ENCODE results near the gene TMEM200A. TPM values are rescaled to one million over a fixed set of nuclear protein-coding genes. Genes with fewer than 3 reads are reported as not detected.
"Not testable (repeated sequence)": the region's sequence is repeated elsewhere in the genome, so short reads cannot be mapped to it uniquely, and the experiment has no call there.

The TMEM200A gene
- total RNA-seq, 5 donors from 2014 or later (not counting 1 experiment from before 2014, with no cell fraction given): 1.2 to 5.5 (median 3.4) TPM

GRCh38 chr6:130346324-130346723 is 19.5 kb upstream of the TMEM200A start:
- 83% methylated on average over 7 of the region's 9 CpGs for WGBS (ENCODE audit: insufficient coverage)
- H3K36me3 Mint-ChIP-seq; H3K4me3 ChIP-seq (ENCODE audit: control insufficient read depth in 1 of 2, extremely low read depth in 1 of 2, low read length in 1 of 2); H3K27me3 ChIP-seq (replicated peaks in 1 of 2; ENCODE audit: control insufficient read depth in 2 of 2, extremely low read depth in 1 of 2, insufficient read depth in 2 of 2, low read length in 1 of 2); H3K27me3 Mint-ChIP-seq; H3K36me3 ChIP-seq (ENCODE audit: control insufficient read depth in 2 of 2, extremely low read depth in 1 of 2, insufficient read depth in 1 of 2, low read length in 1 of 2); H3K27ac ChIP-seq (ENCODE audit: low read length); H3K9me3 ChIP-seq; H3K27ac Mint-ChIP-seq; H3K4me1 Mint-ChIP-seq; DNase-seq; ATAC-seq (replicated peaks in 1 of 4); CTCF ChIA-PET; H3K9me3 Mint-ChIP-seq; POLR2A ChIA-PET; H3K4me3 Mint-ChIP-seq; H3K4me1 ChIP-seq (ENCODE audit: control insufficient read depth in 1 of 2, extremely low read depth in 1 of 2, insufficient read depth in 2 of 2, low read length in 2 of 2): not testable (repeated sequence)

GRCh38 chr6:130354322-130354721 is 11.5 kb upstream of the TMEM200A start:
- no peak for DNase-seq
- Mint-ChIP-seq H3K27ac (no peak overlapping the region), H3K9me3 (peaks cover 0 to 13% (median 3%) of the 10 kb centered on the region in 3 donors), H3K4me3 (no peak overlapping the region), H3K36me3 (no peaks in the 10 kb centered on the region), H3K27me3 (no peaks in the 10 kb centered on the region), H3K4me1 (no peaks in the 10 kb centered on the region)
- POLR2A ChIA-PET: no interaction called here
- CTCF ChIA-PET: interaction anchor here (0.6 kb wide), 2 partner anchors 30 to 742 kb away, joined by 3 to 4 read pairs; no protein-coding TSS in a partner anchor
- Histone ChIP-seq H3K4me3 (ENCODE audit: control insufficient read depth in 1 of 2, extremely low read depth in 1 of 2, low read length in 1 of 2) (no peak overlapping the region), H3K36me3 (ENCODE audit: control insufficient read depth in 2 of 2, extremely low read depth in 1 of 2, insufficient read depth in 1 of 2, low read length in 1 of 2) (no peaks in the 10 kb centered on the region), H3K27me3 (replicated peaks in 1 of 2; ENCODE audit: control insufficient read depth in 2 of 2, extremely low read depth in 1 of 2, insufficient read depth in 2 of 2, low read length in 1 of 2) (no peaks in the 10 kb centered on the region), H3K9me3 (no peaks in the 10 kb centered on the region), H3K4me1 (ENCODE audit: control insufficient read depth in 1 of 2, extremely low read depth in 1 of 2, insufficient read depth in 2 of 2, low read length in 2 of 2) (no peaks in the 10 kb centered on the region), H3K27ac (ENCODE audit: low read length) (no peak overlapping the region)
- WGBS (ENCODE audit: insufficient coverage): no CpG with 5 or more reads among the region's 1 CpG
- no peak for ATAC-seq (replicated peaks in 1 of 4)

GRCh38 chr6:130355572-130355971 is 10.2 kb upstream of the TMEM200A start:
- no peak overlapping the region for H3K27ac Mint-ChIP-seq
- ATAC-seq (replicated peaks in 1 of 4) (no peak), DNase-seq (no peak)
- H3K36me3 Mint-ChIP-seq: no peaks in the 10 kb centered on the region
- no peaks in the 10 kb centered on the region for H3K4me1 Mint-ChIP-seq
- H3K27ac ChIP-seq (ENCODE audit: low read length): no peak overlapping the region
- POLR2A ChIA-PET: no interaction called here
- CTCF ChIA-PET: no interaction called here
- no peaks in the 10 kb centered on the region for H3K36me3 ChIP-seq (ENCODE audit: control insufficient read depth in 2 of 2, extremely low read depth in 1 of 2, insufficient read depth in 1 of 2, low read length in 1 of 2)
- H3K4me3 Mint-ChIP-seq: no peak overlapping the region
- peaks cover 3 to 21% (median 6%) of the 10 kb centered on the region in 3 donors for H3K9me3 Mint-ChIP-seq
- WGBS (ENCODE audit: insufficient coverage): 100% methylated on average over 1 of the region's 1 CpG
- no peaks in the 10 kb centered on the region for H3K4me1 ChIP-seq (ENCODE audit: control insufficient read depth in 1 of 2, extremely low read depth in 1 of 2, insufficient read depth in 2 of 2, low read length in 2 of 2)
- no peaks in the 10 kb centered on the region for H3K27me3 ChIP-seq (replicated peaks in 1 of 2; ENCODE audit: control insufficient read depth in 2 of 2, extremely low read depth in 1 of 2, insufficient read depth in 2 of 2, low read length in 1 of 2)
- H3K4me3 ChIP-seq (ENCODE audit: control insufficient read depth in 1 of 2, extremely low read depth in 1 of 2, low read length in 1 of 2): no peak overlapping the region
- no peaks in the 10 kb centered on the region for H3K9me3 ChIP-seq
- peaks cover 0 to 5% of the 10 kb centered on the region in 2 donors for H3K27me3 Mint-ChIP-seq

- ATAC-seq (replicated peaks in 1 of 4) (no peak), DNase-seq (no peak)
- Histone ChIP-seq H3K9me3 (no peaks in the 10 kb centered on the region), H3K27me3 (replicated peaks in 1 of 2; ENCODE audit: control insufficient read depth in 2 of 2, extremely low read depth in 1 of 2, insufficient read depth in 2 of 2, low read length in 1 of 2) (no peaks in the 10 kb centered on the region), H3K27ac (ENCODE audit: low read length) (no peak overlapping the region), H3K36me3 (ENCODE audit: control insufficient read depth in 2 of 2, extremely low read depth in 1 of 2, insufficient read depth in 1 of 2, low read length in 1 of 2) (no peaks in the 10 kb centered on the region), H3K4me3 (ENCODE audit: control insufficient read depth in 1 of 2, extremely low read depth in 1 of 2, low read length in 1 of 2) (no peak overlapping the region), H3K4me1 (ENCODE audit: control insufficient read depth in 1 of 2, extremely low read depth in 1 of 2, insufficient read depth in 2 of 2, low read length in 2 of 2) (no peaks in the 10 kb centered on the region)
- WGBS (ENCODE audit: insufficient coverage): no CpG with 5 or more reads among the region's 2 CpGs
- no peak overlapping the region for H3K4me3 Mint-ChIP-seq
- ChIA-PET CTCF (no interaction called here), POLR2A (no interaction called here)
- peaks cover 3 to 28% (median 10%) of the 10 kb centered on the region in 3 donors for H3K9me3 Mint-ChIP-seq
- H3K27ac Mint-ChIP-seq: no peak overlapping the region
- no peaks in the 10 kb centered on the region for H3K36me3 Mint-ChIP-seq
- no peaks in the 10 kb centered on the region for H3K4me1 Mint-ChIP-seq
- peaks cover 0 to 5% of the 10 kb centered on the region in 2 donors for H3K27me3 Mint-ChIP-seq
Observed at GRCh38 chr6:130357436-130357835, 8.4 kb upstream of the TMEM200A start.

- H3K36me3 Mint-ChIP-seq: no peaks in the 10 kb centered on the region
- no peak overlapping the region for H3K4me3 Mint-ChIP-seq
- H3K4me1 Mint-ChIP-seq: peaks cover 7 to 8% (median 7%) of the 10 kb centered on the region in 3 donors
- H3K9me3 Mint-ChIP-seq: peaks cover 0 to 20% (median 10%) of the 10 kb centered on the region in 3 donors
- H3K4me3 ChIP-seq (ENCODE audit: control insufficient read depth in 1 of 2, extremely low read depth in 1 of 2, low read length in 1 of 2): no peak overlapping the region
- H3K27me3 Mint-ChIP-seq: peaks cover 3 to 5% of the 10 kb centered on the region in 2 donors
- H3K9me3 ChIP-seq: no peaks in the 10 kb centered on the region
- no peak overlapping the region for H3K27ac ChIP-seq (ENCODE audit: low read length)
- no peaks in the 10 kb centered on the region for H3K27me3 ChIP-seq (replicated peaks in 1 of 2; ENCODE audit: control insufficient read depth in 2 of 2, extremely low read depth in 1 of 2, insufficient read depth in 2 of 2, low read length in 1 of 2)
- ATAC-seq (replicated peaks in 1 of 4) (no peak), DNase-seq (no peak)
- H3K4me1 ChIP-seq (ENCODE audit: control insufficient read depth in 1 of 2, extremely low read depth in 1 of 2, insufficient read depth in 2 of 2, low read length in 2 of 2): peaks cover 0 to under 1% of the 10 kb centered on the region in 2 experiments
- no peaks in the 10 kb centered on the region for H3K36me3 ChIP-seq (ENCODE audit: control insufficient read depth in 2 of 2, extremely low read depth in 1 of 2, insufficient read depth in 1 of 2, low read length in 1 of 2)
- H3K27ac Mint-ChIP-seq: no peak overlapping the region
- POLR2A ChIA-PET: no interaction called here
- CTCF ChIA-PET: no interaction called here
Observed at GRCh38 chr6:130359736-130360135, 6.1 kb upstream of the TMEM200A start.

GRCh38 chr6:130362128-130362527 is 3.7 kb upstream of the TMEM200A start:
- peaks cover 0 to 11% of the 10 kb centered on the region in 2 experiments for H3K27me3 ChIP-seq (replicated peaks in 1 of 2; ENCODE audit: control insufficient read depth in 2 of 2, extremely low read depth in 1 of 2, insufficient read depth in 2 of 2, low read length in 1 of 2)
- no peak overlapping the region for H3K4me3 Mint-ChIP-seq
- H3K36me3 ChIP-seq (ENCODE audit: control insufficient read depth in 2 of 2, extremely low read depth in 1 of 2, insufficient read depth in 1 of 2, low read length in 1 of 2): no peaks in the 10 kb centered on the region
- no peaks in the 10 kb centered on the region for H3K36me3 Mint-ChIP-seq
- ChIA-PET CTCF (interaction anchor here in 1 of 2 donors (0.6 kb wide), 1 partner anchor 44 kb away, joined by 3 read pairs; no protein-coding TSS in a partner anchor), POLR2A (no interaction called here)
- peaks cover 0 to 20% (median 10%) of the 10 kb centered on the region in 3 donors for H3K9me3 Mint-ChIP-seq
- no peaks in the 10 kb centered on the region for H3K9me3 ChIP-seq
- no peak overlapping the region for H3K4me3 ChIP-seq (ENCODE audit: control insufficient read depth in 1 of 2, extremely low read depth in 1 of 2, low read length in 1 of 2)
- no peak overlapping the region for H3K27ac ChIP-seq (ENCODE audit: low read length)
- peaks cover 5 to 9% of the 10 kb centered on the region in 2 donors for H3K27me3 Mint-ChIP-seq
- DNase-seq (peak in 1 of 35 experiments; percentile 50), ATAC-seq (replicated peaks in 1 of 4) (no peak)
- 87% methylated on average over 4 of the region's 4 CpGs for WGBS (ENCODE audit: insufficient coverage)
- H3K4me1 ChIP-seq (ENCODE audit: control insufficient read depth in 1 of 2, extremely low read depth in 1 of 2, insufficient read depth in 2 of 2, low read length in 2 of 2): peaks cover 1 to 19% of the 10 kb centered on the region in 2 experiments
- H3K4me1 Mint-ChIP-seq: peaks cover 18 to 19% (median 18%) of the 10 kb centered on the region in 3 donors
- no peak overlapping the region for H3K27ac Mint-ChIP-seq
